Coronary artery (tissue), 2 donors: ENCODE data around the gene VBP1.
"Not testable (repeated sequence)": the region's sequence is repeated elsewhere in the genome, so short reads cannot be mapped to it uniquely, and the experiment has no call there.

Experiments used
- DNase-seq: peaks from one replicate; pipeline ENCODE4 v3.0.0-alpha.2; 2017; ENCODE audit warnings: low spot score
- H3K27ac ChIP-seq, 2 donors: fragments of 200-600 bp; sonication (generic); one replicate each; pipeline ENCODE4 v1.5.1; 2016 to 2019
- H3K4me3 ChIP-seq: fragments of 200-600 bp; sonication (generic); 2 replicates; pipeline ENCODE4 v1.5.1; 2016; ENCODE audit warnings: mild to moderate bottlenecking, moderate library complexity
- TF ChIP-seq, protein P1 (sequence below): fragments of 200-600 bp; sonication (generic); IDR thresholded peaks from one replicate; pipeline ENCODE4 v1.5.1; 2019; ENCODE audit warnings: antibody characterized with exemption

The VBP1 gene

DNA sequence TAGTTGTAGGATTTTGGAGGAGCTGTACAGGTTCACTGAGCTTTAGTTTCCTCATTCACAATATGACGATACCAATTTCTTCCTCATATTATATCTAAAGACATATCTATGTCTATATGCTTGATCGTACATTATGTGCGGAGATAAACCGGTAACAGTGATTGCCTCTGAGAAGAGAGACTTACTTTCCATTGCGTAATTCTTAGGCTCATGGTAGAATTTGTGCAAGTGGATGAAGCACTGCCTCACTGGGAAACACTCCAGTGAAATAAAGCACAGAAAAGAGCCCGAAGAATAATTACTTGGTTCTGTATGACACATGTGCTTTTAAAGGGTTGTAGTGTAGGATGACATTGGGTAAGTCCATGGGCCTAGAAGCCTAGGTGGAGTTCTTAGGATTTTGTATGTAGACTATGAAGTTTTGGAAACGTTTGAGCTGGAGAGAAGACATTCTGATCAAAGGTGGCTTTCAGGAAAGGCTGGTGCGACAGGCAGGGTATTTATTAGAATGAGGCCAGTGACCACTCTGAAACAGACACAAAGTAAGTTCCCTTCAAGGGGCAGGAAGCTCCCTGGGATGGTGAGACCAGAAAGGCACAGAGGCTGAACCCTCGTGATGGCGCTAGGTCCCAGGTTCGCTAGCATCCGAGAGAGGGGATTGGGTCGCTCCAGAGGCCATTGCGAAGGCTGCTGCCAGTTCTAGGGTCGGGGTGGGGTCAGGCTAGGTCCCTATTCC is 649 bp upstream of the VBP1 start:
- Histone ChIP-seq H3K27ac (peak overlapping the region; percentile 69 to 94), H3K4me3 (peak overlapping the region; percentile 80)
- no peak for DNase-seq
- TF ChIP-seq, protein P1, sequence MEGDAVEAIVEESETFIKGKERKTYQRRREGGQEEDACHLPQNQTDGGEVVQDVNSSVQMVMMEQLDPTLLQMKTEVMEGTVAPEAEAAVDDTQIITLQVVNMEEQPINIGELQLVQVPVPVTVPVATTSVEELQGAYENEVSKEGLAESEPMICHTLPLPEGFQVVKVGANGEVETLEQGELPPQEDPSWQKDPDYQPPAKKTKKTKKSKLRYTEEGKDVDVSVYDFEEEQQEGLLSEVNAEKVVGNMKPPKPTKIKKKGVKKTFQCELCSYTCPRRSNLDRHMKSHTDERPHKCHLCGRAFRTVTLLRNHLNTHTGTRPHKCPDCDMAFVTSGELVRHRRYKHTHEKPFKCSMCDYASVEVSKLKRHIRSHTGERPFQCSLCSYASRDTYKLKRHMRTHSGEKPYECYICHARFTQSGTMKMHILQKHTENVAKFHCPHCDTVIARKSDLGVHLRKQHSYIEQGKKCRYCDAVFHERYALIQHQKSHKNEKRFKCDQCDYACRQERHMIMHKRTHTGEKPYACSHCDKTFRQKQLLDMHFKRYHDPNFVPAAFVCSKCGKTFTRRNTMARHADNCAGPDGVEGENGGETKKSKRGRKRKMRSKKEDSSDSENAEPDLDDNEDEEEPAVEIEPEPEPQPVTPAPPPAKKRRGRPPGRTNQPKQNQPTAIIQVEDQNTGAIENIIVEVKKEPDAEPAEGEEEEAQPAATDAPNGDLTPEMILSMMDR: no peak

DNA sequence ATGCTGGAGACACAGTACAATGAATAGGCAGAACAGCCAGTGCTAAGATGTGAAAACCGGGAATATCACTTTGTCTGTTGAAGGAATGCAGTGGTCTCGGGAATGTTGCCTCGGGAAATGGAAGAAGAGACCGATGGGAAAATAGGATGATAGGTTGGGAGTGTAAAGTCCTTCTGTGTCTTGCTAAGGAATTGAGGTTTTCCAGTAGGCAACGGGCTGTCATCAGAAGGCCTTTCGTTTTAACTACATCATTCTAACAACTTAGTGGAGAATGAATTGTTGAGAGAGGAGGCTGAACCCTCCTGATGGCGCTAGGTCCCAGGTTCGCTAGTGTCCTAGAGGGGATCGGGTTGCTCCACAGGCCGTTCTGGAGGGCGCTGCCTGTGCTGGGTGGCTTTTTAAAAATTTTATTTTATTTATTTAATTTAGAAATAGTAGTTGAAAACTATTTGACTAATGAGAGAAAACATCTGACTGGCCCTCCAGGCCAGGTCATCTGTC is 730 bp downstream of the VBP1 start:
- Histone ChIP-seq H3K27ac (peak overlapping the region; percentile 71 to 94), H3K4me3 (peak overlapping the region; percentile 80)
- TF ChIP-seq, protein P1: no peak
- DNase-seq: no peak

DNA sequence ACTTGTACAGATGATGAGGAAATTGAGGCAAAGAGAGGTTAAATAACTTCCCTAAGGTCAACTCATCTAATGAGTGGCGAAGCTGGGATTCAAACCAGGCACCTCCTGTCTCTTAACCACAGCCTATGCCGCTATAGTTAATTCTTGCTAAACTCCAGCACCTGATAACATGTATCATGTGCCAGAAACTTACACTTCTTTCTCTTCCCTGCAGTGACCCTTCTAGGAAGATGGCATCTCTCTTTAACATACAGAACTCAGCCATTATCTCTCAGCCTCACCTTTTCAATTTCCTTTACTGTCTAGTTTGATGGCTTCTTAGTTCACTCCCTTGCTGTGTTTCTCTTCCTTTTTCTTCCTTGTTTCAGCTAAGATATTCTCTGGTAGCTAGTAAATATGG is 2.5 kb downstream of the VBP1 start:
- H3K27ac ChIP-seq: no peak overlapping the region
- no peak for DNase-seq
- TF ChIP-seq, protein P1: no peak
- H3K4me3 ChIP-seq: no peak overlapping the region

DNA sequence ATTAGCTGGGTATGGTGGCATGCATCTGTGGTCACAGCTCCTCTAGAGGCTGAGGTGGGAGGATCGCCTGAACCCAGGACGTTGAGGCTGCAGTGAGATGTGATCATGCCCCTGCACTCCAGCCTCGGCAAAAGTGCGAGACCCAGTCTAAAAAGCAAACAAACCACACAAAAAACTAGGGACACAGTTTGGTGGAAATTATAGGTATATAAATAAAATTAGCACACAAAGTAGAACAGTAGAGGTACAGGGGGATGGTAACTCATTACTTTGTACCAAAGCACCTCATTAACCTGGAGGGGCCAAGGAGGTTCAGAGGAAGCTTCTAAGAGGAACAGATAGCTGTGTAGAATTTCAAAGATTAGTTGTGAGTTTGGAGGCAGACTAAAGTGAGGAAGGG is 5.1 kb downstream of the VBP1 start:
- DNase-seq: no peak
- Histone ChIP-seq H3K27ac (no peak overlapping the region), H3K4me3 (no peak overlapping the region)
- TF ChIP-seq, protein P1: no peak

DNA sequence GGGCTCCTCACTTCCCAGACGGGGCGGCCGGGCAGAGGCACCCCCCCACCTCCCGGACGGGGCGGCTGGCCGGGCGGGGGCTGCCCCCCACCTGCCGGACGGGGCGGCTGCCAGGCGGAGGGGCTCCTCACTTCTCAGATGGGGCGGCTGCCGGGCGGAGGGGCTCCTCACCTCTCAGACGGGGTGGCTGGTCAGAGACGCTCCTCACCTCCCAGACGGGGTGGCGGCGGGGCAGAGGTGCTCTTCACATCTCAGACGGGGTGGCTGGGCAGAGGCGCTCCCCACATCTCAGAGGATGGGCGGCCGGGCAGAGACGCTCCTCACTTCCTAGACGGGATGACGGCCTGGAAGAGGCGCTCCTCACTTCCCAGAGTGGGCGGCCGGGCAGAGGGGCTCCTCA is 7.5 kb downstream of the VBP1 start:
- not testable (repeated sequence) for H3K27ac ChIP-seq, DNase-seq, H3K4me3 ChIP-seq

DNA sequence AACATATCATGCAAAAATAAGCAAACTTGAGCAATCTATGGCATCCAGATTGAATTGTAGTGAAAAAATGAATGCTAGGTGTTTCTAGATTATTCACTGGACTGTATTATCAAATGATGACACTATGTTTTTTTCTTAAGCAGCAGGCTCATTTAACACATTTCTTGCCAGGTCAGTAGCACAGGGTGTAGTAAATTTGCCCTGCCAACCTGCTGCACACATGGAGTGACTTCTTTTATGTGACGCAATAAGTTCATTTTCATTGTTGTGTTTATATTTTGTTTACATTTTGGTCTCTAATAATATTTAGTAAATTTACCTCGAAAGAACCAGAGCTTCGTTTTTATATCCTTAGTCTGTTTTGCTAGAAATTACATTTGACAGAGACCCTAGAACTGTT is 9.5 kb downstream of the VBP1 start:
- Histone ChIP-seq H3K4me3 (no peak overlapping the region), H3K27ac (no peak overlapping the region)
- no peak for DNase-seq
- TF ChIP-seq, protein P1: no peak

DNA sequence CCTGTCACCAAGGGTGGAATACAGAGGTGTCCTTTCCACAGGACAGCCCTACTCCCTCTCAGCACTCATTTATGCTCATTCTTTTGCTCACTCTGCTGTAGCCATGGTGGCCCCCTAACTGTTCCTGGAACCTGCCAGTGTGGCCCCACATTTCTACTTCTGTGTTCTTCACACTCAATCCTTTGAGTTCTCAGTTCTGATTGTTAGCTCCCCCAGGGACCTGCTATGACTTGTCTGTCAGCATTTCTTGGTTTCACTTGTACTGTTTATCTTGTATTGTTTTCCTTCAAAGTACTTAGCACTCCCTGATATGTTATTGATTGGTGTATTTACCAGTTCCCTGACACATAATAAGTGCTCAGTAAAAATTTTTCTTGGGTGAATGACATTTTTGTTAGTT is 14.9 kb downstream of the VBP1 start:
- no peak for DNase-seq
- H3K4me3 ChIP-seq: no peak overlapping the region
- TF ChIP-seq, protein P1: no peak
- no peak overlapping the region for H3K27ac ChIP-seq
